Epidermal melanocyte (primary cell): ENCODE results near the gene LAMC2.
"Not testable (repeated sequence)": the region's sequence is repeated elsewhere in the genome, so short reads cannot be mapped to it uniquely, and the experiment has no call there.

Experiments used
- DNase-seq: peaks from one replicate; pipeline ENCODE4 v3.0.0; 2011; ENCODE audit warnings: low spot score; ENCODE audit not compliant: insufficient read length

Gene LAMC2

GRCh38 chr1:183237046-183237445 lies 51.0 kb downstream of the LAMC2 start:
- DNase-seq: no peak

DNA sequence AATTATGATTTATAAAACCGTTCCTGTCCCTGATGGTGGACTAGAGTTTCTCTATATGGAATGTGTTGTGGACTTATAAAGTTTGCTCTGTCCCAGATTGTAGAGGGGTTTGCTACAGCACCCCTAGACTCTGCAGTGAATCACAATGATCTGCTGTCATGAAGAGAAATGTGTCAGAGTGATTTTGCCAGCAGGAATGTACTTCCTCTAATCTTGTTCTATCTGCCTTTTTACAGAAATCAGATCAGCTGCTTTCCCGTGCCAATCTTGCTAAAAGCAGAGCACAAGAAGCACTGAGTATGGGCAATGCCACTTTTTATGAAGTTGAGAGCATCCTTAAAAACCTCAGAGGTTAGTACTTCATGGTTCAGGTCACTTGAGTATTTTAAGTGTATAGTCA lies 52.0 kb downstream of the LAMC2 start:
- no peak for DNase-seq

DNA sequence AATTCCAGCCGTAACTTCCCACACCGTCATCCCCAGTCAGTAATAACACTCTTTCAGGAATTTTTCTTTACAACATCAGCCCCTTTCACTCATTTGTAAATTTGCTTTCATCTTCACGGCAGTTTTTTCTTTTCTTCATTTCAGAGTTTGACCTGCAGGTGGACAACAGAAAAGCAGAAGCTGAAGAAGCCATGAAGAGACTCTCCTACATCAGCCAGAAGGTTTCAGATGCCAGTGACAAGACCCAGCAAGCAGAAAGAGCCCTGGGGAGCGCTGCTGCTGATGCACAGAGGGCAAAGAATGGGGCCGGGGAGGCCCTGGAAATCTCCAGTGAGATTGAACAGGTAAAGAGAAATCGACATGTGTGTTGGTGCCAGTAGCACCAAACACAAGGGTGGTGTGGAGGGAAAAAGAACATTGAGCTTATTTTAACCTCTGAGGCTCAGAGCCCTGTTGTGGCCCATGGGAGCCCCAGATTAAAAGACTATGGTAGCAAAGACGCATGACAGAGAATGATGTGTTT lies 53.2 kb downstream of the LAMC2 start:
- DNase-seq: no peak

DNA sequence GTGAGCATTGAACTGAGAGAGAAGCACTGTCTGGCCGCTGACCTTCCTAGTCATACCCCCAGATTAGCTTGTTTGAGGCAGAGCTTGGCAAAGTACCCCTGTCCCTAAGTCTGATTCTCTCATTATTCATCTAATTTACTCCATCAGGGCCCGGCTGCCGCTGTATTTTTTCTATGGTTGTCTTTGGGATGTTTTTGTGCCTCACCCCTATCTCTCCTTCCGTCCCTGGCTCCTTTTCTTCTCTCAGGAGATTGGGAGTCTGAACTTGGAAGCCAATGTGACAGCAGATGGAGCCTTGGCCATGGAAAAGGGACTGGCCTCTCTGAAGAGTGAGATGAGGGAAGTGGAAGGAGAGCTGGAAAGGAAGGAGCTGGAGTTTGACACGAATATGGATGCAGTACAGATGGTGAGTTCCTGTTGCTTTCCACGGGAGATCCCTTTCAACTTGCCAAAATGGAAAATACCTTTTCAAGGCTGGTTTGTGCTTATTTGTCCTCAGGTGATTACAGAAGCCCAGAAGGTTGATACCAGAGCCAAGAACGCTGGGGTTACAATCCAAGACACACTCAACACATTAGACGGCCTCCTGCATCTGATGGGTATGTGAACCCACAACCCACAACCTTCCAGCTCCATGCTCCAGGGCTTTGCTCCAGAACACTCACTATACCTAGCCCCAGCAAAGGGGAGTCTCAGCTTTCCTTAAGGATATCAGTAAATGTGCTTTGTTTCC lies 53.9 kb downstream of the LAMC2 start:
- DNase-seq: no peak

DNA sequence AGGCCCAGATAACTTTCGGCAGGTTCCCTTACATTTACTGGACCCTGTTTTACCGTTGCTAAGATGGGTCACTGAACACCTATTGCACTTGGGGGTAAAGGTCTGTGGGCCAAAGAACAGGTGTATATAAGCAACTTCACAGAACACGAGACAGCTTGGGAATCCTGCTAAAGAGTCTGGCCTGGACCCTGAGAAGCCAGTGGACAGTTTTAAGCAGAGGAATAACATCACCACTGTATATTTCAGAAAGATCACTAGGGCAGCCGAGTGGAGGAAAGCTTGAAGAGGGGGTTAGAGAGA lies 54.4 kb downstream of the LAMC2 start:
- no peak for DNase-seq

DNA sequence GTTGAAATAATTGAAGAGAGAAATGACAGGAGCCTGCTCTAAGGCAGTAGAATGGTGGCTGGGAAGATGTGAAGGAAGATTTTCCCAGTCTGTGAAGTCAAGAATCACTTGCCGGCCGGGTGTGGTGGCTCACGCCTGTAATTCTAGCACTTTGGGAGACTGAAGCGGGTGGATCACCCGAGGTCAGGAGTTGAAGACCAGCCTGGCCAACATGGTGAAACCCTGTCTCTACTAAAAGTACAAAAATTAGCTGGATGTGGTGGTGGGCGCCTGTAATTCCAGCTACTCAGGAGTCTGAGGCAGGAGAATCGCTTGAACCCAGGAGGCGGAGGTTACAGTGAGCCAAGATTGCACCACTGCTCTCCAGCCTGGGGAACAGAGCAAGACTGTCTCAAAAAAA lies 54.8 kb downstream of the LAMC2 start:
- DNase-seq: not testable (repeated sequence)

DNA sequence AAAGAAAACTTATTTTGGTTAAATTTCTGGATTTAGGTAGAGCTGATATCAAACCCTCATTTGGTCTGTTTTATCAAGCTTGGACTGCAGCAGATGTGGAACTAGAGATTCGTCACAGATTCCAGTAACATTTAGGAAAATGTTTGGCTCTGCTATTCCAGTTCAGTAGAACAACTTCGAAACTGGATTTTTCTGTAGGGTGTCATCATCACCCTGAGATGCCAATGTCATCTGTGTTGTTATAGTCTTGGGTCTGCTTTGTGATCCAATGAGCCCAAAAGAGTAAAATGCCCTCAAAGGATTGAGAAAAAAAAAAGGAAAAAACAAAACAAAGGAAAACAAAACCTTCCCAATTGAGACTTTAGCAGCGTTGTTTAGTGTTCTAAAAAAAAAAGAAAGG lies 55.4 kb downstream of the LAMC2 start:
- no peak for DNase-seq

DNA sequence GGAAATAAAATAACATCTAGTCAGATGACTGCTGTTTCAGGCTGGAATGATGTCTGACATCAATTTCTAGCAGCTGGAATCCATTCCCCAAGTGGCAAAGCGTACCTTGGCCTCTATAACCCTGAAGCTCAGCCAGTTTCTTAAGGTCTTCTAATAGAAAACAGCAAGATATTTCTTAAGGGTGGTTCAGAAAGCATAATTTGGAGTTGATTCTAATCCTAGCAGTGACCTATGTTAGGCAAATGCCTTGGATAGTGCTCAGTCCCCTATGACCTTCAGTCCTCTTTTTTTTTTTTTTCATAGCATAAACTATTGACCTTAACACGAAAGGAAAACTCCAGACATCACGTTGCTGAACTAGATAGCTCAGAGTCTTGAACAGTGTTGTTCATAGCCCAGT lies 56.5 kb downstream of the LAMC2 start:
- no peak for DNase-seq

DNA sequence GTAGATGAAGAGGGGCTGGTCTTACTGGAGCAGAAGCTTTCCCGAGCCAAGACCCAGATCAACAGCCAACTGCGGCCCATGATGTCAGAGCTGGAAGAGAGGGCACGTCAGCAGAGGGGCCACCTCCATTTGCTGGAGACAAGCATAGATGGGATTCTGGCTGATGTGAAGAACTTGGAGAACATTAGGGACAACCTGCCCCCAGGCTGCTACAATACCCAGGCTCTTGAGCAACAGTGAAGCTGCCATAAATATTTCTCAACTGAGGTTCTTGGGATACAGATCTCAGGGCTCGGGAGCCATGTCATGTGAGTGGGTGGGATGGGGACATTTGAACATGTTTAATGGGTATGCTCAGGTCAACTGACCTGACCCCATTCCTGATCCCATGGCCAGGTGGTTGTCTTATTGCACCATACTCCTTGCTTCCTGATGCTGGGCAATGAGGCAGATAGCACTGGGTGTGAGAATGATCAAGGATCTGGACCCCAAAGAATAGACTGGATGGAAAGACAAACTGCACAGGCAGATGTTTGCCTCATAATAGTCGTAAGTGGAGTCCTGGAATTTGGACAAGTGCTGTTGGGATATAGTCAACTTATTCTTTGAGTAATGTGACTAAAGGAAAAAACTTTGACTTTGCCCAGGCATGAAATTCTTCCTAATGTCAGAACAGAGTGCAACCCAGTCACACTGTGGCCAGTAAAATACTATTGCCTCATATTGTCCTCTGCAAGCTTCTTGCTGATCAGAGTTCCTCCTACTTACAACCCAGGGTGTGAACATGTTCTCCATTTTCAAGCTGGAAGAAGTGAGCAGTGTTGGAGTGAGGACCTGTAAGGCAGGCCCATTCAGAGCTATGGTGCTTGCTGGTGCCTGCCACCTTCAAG lies 57.3 kb downstream of the LAMC2 start:
- no peak for DNase-seq

DNA sequence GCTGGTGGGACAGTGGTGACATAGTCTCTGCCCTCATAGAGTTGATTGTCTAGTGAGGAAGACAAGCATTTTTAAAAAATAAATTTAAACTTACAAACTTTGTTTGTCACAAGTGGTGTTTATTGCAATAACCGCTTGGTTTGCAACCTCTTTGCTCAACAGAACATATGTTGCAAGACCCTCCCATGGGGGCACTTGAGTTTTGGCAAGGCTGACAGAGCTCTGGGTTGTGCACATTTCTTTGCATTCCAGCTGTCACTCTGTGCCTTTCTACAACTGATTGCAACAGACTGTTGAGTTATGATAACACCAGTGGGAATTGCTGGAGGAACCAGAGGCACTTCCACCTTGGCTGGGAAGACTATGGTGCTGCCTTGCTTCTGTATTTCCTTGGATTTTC lies 58.4 kb downstream of the LAMC2 start:
- peak; percentile 54 for DNase-seq

GRCh38 chr1:183245357-183245756 lies 59.3 kb downstream of the LAMC2 start:
- DNase-seq: no peak

DNA sequence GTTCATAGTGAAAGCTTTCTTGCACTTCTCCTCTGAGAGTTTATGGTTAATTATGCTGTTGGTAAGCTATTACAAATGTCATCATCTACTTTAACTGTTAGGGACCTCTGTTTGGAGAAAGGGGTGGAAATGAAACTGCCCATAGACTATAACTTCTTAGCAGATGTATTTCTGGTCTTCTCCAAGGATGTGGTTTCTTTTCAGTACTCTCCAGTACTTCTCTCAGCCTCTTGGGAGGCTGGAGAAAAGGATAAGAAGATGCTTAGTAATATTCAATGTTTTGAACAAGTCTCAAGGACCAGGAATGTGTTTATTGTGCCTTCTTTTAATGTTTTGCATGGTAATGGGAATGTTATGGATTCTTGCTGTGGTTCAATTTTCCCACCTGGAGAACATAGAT lies 60.4 kb downstream of the LAMC2 start:
- DNase-seq: no peak

DNA sequence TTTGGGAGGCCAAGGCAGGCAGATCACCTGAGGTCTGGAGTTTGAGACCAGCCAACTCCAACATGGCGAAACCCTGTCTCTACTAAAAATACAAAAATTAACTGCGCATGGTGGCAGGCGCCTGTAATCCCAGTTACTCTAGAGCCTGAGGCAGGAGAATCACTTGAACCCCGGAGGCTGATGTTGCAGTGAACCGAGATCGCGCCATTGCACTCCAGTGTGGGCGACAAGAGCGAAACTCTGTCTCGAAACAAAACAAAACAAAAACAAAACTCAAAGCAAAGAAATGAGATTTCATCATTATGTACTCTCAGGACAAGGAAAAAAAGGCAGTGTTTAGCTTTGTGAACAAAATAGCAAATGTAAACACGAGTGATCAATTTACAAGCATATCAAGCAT lies 61.0 kb downstream of the LAMC2 start:
- no peak for DNase-seq

- DNase-seq: no peak
These were observed 61.4 kb downstream of the LAMC2 start for GRCh38 chr1:183247484-183247883.

GRCh38 chr1:183247931-183248330 lies 61.9 kb downstream of the LAMC2 start:
- no peak for DNase-seq

- no peak for DNase-seq
These were observed 63.1 kb downstream of the LAMC2 start for GRCh38 chr1:183248989-183249691.

DNA sequence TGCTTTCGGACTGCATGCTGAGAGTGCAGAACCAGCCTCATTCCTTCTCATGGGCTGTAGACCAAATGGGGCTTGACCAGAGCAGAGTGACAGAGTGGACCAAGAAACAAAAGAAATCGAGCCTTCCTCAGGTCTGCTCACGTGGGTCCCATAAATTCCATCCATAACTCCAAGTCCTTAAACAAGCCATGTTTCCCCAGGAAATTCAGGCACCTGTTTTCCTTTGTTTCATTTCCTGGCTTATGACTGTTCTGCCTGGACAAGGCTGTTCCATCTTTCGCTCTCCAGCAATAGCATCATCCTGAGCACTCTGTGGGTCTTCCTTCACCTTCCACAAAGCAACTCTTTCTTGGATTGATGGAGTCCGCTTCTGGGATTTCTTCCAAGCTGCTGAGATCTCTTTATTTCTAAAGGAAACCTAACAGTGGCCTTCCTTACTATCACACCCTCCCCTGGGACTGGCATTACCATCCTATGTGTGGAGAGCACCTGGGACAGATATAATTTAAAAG lies 63.9 kb downstream of the LAMC2 start:
- no peak for DNase-seq

DNA sequence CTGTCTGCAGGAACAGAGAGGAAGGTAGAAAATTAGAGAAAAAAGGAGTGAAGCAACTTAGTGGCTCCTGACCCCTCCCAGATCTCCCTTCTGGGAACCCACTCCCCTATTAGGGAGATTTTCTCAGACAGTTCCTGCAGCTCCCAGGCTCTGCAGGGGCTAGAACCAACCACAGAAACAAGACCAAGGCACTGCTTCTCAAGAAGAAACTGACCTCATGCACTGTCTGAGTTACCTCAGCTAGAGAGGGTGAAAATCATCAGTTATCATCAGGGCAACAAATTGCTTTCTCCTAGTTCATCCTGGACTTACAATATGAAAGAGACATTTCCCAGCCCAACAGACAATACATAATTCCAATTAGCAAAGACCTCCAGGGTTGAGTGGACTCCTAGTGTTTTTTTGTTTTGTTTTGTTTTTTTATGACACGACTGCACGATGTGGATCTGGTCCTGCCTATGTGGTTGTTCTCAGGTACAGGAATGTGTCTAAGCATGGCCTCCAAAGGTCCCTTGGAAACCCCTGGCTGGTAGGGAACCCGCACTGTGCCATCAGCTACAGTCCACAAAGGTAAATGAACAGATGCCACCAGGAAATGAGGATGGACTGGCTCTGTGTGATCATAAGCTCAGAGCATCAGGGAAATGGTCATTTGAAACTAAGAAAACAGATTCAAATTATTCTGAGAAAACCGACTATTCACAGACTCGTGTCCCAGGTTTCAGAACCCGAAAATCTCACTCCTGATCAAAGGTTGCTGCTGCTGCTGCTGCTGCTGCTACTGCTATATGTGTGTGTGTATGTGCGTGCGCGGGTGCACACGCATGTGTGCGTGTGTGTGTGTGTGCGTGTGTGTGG lies 65.3 kb downstream of the LAMC2 start:
- DNase-seq: no peak

- DNase-seq: no peak
These were observed 65.9 kb downstream of the LAMC2 start for GRCh38 chr1:183251959-183252450.

- DNase-seq: no peak
These were observed 69.0 kb downstream of the LAMC2 start for GRCh38 chr1:183255073-183255472.

DNA sequence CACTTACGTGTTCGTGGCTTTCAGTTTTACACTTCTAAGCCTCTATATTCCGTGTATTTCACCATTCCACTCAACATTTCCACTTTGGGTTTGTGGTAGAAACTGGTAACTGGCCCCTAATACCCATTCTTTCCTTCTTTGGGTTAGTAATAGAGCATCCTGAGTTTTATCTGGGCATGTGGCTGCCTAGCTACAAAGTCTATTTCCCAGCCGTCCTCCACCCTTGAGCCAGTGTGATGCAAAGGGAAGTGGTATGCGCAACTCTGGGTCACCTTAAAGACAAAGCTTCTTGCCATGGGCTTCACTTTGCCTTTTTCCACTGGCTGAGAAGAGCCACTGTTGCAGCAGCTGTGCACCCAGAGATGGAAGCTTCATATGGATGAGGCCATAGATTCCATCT lies 73.9 kb downstream of the LAMC2 start:
- no peak for DNase-seq
